Stimulated activated CD4-positive, alpha-beta T cell treated with anti-CD3 and anti-CD28 coated beads, Interleukin-4, amount 100 ng/mL, for 1 hour (primary cell): ENCODE measurements around the gene TXNL1.

Source experiments
- DNase-seq: peaks from one replicate; pipeline ENCODE4 v3.0.0-alpha.2; 2020

TXNL1 gene

DNA sequence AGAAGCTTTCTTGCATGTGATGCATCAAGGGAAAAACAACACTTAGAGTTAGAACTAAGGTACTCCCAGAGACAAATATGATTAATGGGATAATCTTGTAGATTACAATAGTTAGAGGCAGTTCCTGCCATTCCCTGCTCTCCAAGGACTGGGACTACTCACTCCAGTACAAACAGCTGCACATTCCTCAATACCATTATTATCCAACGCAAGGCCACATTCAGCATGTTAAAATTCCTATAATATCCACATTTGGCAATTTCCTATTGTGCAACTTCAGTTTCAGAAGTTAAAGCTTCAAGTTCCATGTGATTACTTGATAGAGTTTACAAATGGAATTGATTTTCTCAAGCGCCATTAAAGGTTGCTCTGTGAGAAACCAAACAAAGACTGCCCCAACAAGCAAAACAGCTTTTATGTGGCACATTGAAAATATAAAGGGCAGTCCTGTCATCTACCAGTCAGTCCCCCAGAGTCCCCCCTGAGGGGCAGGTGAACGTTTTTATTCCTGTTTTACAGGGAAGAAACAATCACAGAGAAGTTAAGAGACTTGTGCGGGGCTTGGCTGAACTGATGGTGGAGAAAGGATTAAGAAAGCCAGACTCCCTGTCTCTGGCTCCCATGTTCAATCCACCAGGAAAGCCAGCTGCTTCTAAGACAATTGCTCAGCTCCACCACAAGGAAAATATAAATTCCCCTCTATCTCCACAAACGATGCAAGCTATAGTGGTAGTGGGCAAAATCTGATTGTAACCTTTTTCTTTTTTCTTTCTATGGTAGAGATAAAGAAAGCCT lies 72.6 kb downstream of the TXNL1 start:
- DNase-seq: no peak

DNA sequence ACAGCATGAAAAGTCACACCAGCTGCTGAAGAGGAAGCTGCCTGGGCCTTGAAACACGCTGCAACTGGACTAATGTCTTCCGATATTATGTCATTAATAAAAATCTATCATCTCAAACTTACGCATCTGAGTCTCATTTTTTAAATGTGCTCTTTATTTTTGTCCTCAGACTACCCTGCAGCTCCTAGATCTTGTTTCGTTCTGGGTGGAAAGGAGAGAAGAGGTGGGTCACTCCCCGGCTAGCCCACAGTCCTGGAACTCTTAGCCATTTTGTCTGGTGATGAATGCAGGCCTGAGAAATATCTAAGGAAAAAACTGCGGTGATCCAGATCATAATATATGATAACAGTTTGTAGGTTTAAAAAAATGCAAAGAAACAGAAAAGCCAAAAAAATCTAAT lies 73.3 kb downstream of the TXNL1 start:
- DNase-seq: no peak

DNA sequence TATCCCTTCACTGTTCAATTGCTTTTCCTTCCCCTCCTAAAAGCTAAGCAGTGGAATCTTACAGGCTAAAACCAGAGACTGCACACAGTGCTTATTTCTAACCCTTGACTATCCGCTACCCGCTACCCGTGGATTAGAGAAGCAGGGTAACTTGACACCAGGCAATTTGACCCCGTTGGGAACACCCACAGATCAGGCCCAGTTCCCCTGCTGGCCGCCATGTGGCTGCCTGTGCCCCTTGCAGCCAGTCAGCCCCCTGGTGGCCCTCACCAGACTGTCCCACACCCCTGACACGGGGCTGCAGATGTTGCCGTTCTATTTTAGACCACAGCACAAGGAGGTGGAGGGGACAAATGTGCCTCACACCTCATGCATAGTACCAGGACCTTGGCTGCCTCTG lies 74.8 kb downstream of the TXNL1 start:
- DNase-seq: no peak

DNA sequence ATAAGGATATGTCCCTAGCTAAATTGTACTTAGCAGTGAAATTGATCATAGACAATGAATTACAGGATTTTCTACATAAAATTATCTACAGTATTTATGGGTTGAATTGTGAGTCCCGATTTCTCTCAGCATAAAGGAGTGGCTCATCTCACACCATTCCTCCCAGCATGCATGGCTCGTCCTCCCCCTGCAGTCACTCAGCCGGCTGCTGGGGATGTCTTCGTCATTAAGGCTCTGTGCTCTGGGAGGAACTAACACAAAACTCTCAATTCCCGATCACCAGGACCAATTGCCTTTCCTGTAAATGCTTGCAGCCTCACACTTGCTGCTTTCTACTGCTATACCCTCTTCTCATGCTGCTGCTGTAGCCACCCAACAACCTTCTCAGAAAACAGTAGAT lies 75.9 kb downstream of the TXNL1 start:
- no peak for DNase-seq

DNA sequence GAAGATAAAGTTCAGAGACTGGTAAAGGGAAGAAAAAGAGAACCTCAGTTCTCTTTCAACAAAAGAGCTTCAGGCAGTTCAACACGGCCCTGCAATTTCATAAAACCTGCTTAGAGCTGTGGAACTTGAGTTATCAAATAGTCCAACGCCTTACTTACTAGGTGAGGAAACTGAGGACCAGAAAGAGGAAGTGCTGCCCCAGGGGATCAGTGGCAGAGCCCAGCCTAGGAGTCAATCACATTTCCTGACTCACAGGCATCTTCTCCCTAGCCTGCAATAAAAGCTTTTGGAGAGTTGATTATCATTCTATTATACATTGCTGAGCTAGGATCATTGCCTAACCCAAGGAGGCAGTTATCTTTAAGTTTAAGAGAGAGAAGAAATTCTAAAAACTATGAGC lies 77.4 kb downstream of the TXNL1 start:
- no peak for DNase-seq

DNA sequence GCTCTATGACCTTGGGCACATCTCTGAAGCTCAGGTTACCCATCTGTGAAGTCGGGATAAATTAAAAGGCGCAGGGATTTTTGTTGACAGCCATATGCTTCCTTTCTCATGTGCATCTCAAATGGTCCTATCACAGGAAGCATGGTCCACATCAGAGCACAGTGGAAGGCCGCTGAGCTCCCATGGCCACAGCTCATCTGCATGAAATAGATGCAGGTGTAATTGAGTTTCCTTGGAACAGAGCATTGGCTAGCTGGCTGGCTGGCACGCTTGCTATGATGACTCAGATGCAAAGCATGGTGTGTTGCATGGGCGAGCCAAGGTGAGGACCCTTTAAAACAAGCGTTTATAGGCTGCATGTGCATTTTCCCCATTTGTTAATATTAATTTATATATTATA lies 79.3 kb downstream of the TXNL1 start:
- DNase-seq: no peak

DNA sequence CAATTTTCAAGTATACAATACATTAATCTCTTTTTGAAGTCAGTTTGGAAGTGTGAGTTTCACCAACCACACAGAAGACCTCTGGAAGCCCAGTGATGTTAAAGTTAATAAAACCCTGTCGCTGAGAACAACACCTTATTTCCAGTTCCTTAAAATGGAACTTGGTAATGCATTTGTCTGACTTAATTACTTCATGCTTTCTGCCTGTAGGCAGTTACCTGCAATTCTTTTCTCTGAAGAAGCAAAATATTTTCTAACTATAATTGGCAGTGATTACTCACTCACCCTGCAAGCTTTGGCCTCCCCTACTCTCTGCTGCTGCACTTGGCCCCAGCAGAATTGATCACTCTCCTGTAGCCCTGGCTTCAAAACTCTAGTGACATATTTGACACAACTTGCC lies 81.5 kb downstream of the TXNL1 start:
- no peak for DNase-seq

DNA sequence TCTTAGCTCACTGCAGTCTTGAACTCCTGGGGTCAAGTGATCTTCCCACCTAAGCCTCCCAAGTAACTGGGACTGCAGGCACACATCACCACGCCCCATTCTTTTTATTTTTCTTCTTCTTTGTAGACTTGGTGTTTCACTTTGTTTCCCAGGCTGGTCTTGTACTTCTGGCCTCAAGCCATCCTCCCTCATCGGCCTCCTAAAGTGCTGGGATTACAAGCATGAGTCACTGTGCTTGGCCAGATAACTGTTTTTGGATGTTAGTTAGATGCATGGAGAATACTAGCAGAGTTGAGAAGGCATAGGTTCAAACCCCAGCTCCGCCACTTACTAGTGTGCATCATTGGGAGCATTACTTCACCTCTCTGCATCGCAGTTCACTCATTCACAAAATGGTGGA lies 88.3 kb downstream of the TXNL1 start:
- no peak for DNase-seq
